HEK293T (cell line): ENCODE measurements around the gene GARIN5A.

Experiments used
- ARNT ChIP-seq: fragments of 450-650 bp; IDR thresholded peaks from 2 replicates; pipeline ENCODE4 v1.6.1; 2017; ENCODE audit warnings: mild to moderate bottlenecking
- BHLHE40 ChIP-seq: fragments of 450-650 bp; IDR thresholded peaks from 2 replicates; pipeline ENCODE4 v1.6.1; 2016; ENCODE audit warnings: mild to moderate bottlenecking, moderate library complexity, borderline replicate concordance
- FOXA1 ChIP-seq: fragments of 450-650 bp; IDR thresholded peaks from 2 replicates; pipeline ENCODE4 v1.6.1; 2016; ENCODE audit warnings: mild to moderate bottlenecking
- FOXM1 ChIP-seq: fragments of 450-650 bp; IDR thresholded peaks from 2 replicates; pipeline ENCODE4 v1.6.1; 2017; ENCODE audit warnings: mild to moderate bottlenecking, borderline replicate concordance
- HDGF ChIP-seq: fragments of 450-650 bp; IDR thresholded peaks from 2 replicates; pipeline ENCODE4 v1.6.1; 2017; ENCODE audit warnings: antibody characterized with exemption, borderline replicate concordance
- L3MBTL2 ChIP-seq: fragments of 450-650 bp; conservative IDR thresholded peaks from 2 replicates; pipeline ENCODE4 v1.6.1; 2016; ENCODE audit warnings: mild to moderate bottlenecking
- LEF1 ChIP-seq: fragments of 450-650 bp; IDR thresholded peaks from 2 replicates; pipeline ENCODE4 v1.6.1; 2017; ENCODE audit warnings: mild to moderate bottlenecking, borderline replicate concordance
- NFRKB ChIP-seq: fragments of 450-650 bp; IDR thresholded peaks from 2 replicates; pipeline ENCODE4 v1.6.1; 2016; ENCODE audit warnings: mild to moderate bottlenecking, moderate library complexity
- SP1 ChIP-seq: fragments of 450-650 bp; IDR thresholded peaks from 2 replicates; pipeline ENCODE4 v1.6.1; 2017
- SUZ12 ChIP-seq: fragments of 450-650 bp; IDR thresholded peaks from 2 replicates; pipeline ENCODE4 v1.6.1; 2016; ENCODE audit warnings: mild to moderate bottlenecking
- TARDBP ChIP-seq: fragments of 450-650 bp; IDR thresholded peaks from 2 replicates; pipeline ENCODE4 v1.6.1; 2016
- ZNF384 ChIP-seq: fragments of 450-650 bp; IDR thresholded peaks from 2 replicates; pipeline ENCODE4 v1.6.1; 2016

GRCh38 chr19:50460161-50460765 is 16.4 kb downstream of the GARIN5A start:
- TF ChIP-seq SUZ12 (no peak), NFRKB (no peak), BHLHE40 (no peak), FOXM1 (no peak), HDGF (no peak), ZNF384 (no peak), SP1 (no peak), TARDBP (no peak), FOXA1 (no peak), ARNT (no peak), L3MBTL2 (no peak), LEF1 (no peak)
